ENCODE measurements around the gene CLEC18A.
"Not testable (repeated sequence)": the region's sequence is repeated elsewhere in the genome, so short reads cannot be mapped to it uniquely, and the experiment has no call there.

The CLEC18A gene

DNA sequence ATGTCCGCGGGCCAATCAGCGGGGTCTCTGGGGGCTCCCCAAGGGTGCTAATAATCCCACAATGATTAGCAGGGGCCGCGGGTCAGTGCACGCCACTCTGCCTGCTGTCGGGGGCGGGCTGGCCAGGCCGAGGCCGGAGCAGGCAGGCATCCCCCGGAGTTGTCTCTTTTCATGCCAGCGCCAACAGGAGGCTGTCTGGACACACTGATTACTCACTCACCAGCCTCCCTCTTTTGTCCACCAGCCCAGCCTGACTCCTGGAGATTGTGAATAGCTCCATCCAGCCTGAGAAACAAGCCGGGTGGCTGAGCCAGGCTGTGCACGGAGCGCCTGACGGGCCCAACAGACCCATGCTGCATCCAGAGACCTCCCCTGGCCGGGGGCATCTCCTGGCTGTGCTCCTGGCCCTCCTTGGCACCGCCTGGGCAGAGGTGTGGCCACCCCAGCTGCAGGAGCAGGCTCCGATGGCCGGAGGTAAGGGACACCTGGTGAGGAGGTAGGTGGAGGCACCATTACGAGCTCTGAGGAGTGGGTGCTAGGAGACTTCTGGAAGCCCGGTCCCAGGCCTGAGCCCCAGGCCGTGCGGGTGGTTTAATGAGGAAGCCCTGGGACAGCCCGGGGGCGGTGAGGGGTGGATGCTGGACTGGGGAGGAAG is at the start of gene CLEC18A:
CLEC18A (plus strand) TSS at position 318 of the 655 bp plus-strand sequence; CDS start at position 351, 33 bp downstream.
- DNase-seq: not testable (repeated sequence)

DNA sequence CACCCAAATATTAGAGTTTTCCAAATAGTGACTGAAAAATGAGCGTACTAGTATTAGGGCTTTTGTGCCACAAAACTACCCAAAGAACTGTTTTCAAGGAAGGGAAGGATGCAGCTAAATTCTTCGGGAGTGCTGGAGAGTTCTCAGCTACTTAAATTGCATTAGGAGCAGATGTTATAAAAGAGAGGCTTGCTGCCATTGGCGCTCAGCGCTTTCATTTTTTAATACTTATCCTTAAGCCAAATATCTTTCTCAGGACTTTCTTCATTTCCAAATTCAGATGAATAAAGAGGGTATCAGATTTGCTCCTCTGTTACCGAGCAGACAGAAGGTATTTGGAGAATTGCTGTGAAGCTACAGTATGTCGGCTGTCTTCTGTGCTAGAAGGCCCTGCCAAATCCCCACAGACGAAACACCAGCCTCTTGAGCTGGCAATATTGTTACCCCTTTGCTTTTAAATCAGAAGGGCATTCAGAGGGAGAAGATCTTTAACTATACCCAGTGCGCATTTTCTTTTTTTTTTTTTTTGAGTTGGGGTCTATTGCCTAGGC is 47.2 kb upstream of the CLEC18A start:
- no peak for DNase-seq

- no peak for DNase-seq
Measured at GRCh38 chr16:69904495-69905170, 46.5 kb upstream of the CLEC18A start.

DNA sequence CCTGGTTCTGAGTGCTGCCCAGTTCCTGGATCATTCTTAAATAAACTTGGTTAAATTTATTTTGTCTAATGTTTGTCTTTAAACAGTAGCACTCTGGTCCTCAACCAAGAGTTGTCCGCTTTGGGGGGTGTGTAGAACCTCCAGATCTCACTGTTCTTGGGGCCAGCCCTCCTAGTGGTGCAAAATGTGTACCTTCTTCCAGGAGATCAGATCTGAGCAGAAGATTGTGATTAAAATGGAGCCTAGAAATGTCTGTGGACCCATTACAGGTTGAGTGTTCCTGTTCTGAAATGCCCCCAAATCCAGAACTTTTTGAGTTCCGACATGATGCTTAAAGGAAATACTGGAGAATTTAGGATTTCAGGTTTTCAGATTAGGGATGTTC is 46.0 kb upstream of the CLEC18A start:
- DNase-seq: no peak

GRCh38 chr16:69906838-69907401 is 44.2 kb upstream of the CLEC18A start:
- DNase-seq: no peak

GRCh38 chr16:69909043-69909442 is 42.1 kb upstream of the CLEC18A start:
- DNase-seq: no peak

DNA sequence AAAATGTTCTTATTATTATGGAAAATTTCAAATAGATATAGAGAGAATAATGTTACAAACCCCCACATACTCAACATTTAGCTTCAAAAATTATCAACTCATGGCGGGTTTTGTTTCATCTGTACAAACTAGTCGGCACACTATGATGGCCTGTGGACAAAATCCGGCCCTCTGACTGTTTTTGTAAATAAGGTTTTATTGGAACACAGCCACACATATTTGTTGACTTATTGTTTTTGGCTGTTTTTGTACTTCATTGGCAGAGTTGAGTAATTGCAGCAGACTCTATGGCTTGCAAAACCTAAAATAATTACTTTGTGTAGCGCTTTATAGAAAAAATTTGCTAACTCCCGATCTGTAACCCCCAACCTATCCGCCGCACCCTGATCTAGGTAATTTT is 41.4 kb upstream of the CLEC18A start:
- DNase-seq: no peak

- DNase-seq: no peak
Measured at GRCh38 chr16:69910964-69911363, 40.2 kb upstream of the CLEC18A start.

DNA sequence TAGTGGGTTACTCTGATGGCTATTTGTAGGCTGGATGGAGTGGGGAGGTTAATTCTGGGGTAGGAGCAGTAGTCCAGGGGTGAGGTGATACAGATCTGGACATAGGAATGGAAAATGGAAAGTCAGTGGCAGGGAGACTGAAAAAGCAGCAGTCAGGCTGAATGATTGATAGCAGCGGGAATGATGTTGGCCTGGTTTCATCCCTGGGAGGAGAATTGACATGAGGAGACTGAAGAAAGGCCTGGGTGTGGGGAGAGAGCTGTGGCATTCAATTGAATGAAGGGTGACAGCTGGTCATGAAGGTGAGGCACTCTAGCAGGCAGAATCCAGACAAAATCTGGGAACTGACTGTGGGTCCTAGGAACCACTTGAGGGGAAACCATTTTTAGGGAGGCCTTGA is 34.7 kb upstream of the CLEC18A start:
- no peak for DNase-seq

DNA sequence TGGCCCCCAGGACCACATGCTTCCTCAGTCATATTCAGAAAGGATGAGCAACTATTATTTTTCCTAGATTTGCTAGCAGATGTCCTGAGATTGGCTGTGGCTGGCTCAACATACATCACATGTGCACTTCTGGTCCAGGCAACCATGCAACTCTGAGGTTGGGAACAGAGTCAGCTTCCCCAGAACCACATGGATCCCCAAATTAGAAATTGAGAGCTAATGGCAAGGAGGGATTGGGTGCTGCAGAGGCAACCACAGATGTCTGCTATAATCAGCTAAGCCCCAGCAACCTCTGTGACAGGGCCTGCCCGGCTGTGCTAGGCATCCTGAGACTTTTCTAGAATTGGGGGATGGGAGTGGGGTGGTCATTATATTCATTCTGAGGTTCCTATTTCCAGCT is 33.8 kb upstream of the CLEC18A start:
- DNase-seq: no peak

GRCh38 chr16:69917739-69918138 is 33.4 kb upstream of the CLEC18A start:
- no peak for DNase-seq

GRCh38 chr16:69918241-69918640 is 32.9 kb upstream of the CLEC18A start:
- no peak for DNase-seq

GRCh38 chr16:69921127-69921526 is 30.0 kb upstream of the CLEC18A start:
- DNase-seq: no peak

GRCh38 chr16:69922200-69922599 is 28.9 kb upstream of the CLEC18A start:
- no peak for DNase-seq

DNA sequence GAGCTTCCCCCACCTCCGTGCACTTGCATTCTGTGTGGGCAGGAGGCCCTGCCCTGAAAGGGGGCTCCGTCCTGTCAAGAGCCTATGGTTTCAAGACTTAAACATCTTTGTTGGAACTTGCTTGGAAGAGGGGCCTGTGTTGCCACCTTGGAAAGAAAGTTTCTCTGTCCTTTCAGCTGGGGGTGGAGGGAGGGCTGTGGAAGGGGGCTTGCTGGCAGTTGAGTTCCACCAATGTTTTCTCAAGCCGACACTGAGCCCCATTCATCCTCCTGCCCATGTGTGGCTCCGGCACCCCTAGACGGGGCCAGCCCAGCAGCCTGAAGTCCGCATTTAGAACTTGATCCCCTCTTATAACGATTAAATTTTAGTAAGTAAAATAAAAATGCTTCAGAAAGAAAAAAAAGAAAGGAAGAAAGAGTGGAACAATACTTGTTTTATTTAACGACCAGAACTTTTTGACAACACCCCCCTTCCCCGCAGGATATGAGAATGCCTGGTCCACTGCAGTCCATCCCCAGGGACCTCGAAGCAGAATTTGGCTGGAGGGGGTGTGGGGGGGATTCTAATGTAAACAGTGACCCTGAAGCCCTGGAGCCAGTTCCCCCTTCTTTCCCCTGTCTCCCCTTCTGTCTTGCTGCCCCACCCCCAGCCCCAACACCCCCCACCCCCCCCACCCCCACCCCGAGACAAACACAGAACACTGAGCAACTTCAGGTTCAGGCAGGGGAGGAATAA is 26.9 kb upstream of the CLEC18A start:
- no peak for DNase-seq

DNA sequence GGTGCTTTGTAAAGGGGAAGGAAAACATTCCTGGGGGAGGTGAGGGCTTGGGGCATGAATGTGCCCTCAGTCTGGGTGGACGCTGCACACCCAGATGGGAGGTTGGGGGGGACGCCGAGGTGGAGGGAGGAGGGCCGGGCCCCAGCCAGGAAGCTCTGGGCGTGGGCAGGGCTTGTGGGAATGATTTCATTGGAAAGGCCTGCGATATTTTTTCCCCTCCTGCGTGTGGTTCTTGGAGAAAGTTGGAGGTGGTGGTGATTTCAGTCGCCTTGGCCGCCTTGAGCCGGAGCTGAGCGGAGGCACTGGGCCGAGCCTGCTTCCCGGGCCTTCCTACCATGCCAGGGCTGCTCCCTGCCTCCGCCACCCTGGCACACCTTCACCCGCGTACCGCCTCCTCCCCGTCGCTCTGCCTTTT is 26.4 kb upstream of the CLEC18A start:
- no peak for DNase-seq

- DNase-seq: no peak
Measured at GRCh38 chr16:69925311-69925710, 25.8 kb upstream of the CLEC18A start.

DNA sequence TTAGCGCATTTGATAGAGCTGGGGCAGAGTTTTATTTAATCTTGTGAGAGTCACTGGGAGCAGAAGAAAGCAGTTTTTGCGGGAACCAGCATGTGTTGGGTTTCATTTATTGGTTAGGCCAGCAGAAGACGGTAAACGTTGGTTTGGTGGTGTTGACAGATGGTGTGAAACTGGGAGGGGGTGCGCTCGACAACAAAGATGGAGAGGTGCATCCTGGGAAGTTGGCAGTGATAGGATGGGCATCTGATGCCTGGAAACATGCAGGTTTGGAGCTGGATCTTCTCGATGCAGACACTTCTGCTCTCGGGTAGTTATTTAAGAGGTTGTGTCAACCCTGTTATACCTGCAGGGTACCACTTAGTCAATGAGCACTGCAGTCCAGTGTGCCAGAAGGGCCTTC is 24.9 kb upstream of the CLEC18A start:
- DNase-seq: no peak

GRCh38 chr16:69927056-69927757 is 23.9 kb upstream of the CLEC18A start:
- DNase-seq: no peak

- DNase-seq: no peak
Measured at GRCh38 chr16:69928856-69929400, 22.2 kb upstream of the CLEC18A start.

DNA sequence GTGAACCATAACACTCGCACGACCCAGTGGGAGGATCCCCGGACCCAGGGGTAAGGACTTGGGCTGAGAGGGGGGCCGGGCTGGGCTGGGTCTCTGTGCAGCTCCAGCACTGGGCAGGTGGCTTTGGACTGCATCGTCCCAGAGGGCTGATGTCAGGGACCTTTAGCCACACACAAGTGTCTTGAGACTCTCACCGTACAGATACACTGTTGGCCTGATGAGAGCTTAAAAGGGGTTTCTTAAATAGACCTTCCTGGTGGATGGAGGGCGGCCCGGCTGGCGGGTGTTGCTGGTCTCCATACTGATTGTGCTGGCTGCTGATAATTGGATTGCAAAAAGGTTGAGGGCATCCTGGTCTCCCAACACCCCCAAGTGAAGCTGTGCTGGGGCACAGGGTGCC is 21.7 kb upstream of the CLEC18A start:
- no peak for DNase-seq

DNA sequence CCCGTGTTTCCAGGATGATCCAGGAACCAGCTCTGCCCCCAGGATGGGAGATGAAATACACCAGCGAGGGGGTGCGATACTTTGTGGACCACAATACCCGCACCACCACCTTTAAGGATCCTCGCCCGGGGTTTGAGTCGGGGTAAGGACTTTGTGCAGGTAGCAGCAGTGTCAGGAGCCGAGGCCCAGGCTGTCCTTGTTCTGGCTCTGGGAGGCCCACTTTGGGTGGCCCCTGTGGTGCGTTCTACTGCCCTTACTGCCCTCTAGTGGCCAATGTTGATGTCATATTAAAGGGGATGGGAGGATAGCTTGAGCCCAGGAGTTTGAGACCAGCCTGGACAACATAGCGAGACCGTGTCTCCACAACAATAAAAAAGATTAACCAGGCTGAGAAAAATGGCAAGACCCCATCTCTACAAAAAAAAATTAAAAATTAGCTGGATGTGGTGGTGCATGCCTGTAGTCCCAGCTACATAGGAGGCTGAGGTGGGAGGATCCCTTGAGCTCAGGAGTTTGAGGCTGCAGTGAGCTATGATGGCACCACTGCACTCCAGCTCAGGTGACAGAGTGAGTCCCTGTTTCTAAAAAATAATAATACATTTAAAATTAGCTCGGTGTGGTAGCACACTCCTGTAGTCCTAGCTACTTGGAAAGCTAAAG is 20.9 kb upstream of the CLEC18A start:
- DNase-seq: peak; percentile 3

Data from NCI-H510A (cell line).